Neural cell (in vitro differentiated cells): ENCODE results near the gene SSTR5. TPM values are rescaled to one million over a fixed set of nuclear protein-coding genes. Genes with fewer than 3 reads are reported as not detected.

Source experiments
- H2AFZ ChIP-seq: fragments of 200-600, 300-800 bp; sonication (generic), shearing (Covaris generic); 2 replicates; pipeline ENCODE4 v1.6.0; 2014; ENCODE audit warnings: low read depth, mild to moderate bottlenecking, antibody characterized with exemption, low read length, moderate library complexity
- H3F3A ChIP-seq: fragments of 200-600 bp; shearing (Covaris generic); 2 replicates; pipeline ENCODE4 v1.6.1; 2016; ENCODE audit warnings: mild to moderate bottlenecking, moderate library complexity, mixed read lengths, antibody characterized with exemption, low read length; ENCODE audit not compliant: insufficient read depth, poor library complexity, severe bottlenecking
- H3K27ac ChIP-seq: fragments of 200-600, 300-800 bp; sonication (generic), shearing (Covaris generic); 2 replicates; pipeline ENCODE4 v1.5.1; 2014; ENCODE audit warnings: mild to moderate bottlenecking, low read length, moderate library complexity
- H3K27me3 ChIP-seq: fragments of 300-800, 200-600 bp; sonication (generic), shearing (Covaris generic); 2 replicates; pipeline ENCODE4 v1.6.0; 2014; ENCODE audit warnings: mild to moderate bottlenecking, low read depth, low read length, moderate library complexity; ENCODE audit not compliant: insufficient read depth
- H3K36me3 ChIP-seq: fragments of 300-800, 200-600 bp; sonication (generic), shearing (Covaris generic); 2 replicates; pipeline ENCODE4 v1.5.1; 2014; ENCODE audit warnings: mild to moderate bottlenecking, antibody characterized with exemption, low read length, moderate library complexity; ENCODE audit not compliant: insufficient read depth
- H3K4me2 ChIP-seq: fragments of 300-800, 200-600 bp; sonication (generic), shearing (Covaris generic); 2 replicates; pipeline ENCODE4 v1.6.0; 2014; ENCODE audit warnings: mild to moderate bottlenecking, low read length
- H3K4me3 ChIP-seq: fragments of 300-800, 200-600 bp; sonication (generic), shearing (Covaris generic); 2 replicates; pipeline ENCODE4 v1.5.1; 2014; ENCODE audit warnings: mild to moderate bottlenecking, low read length, moderate library complexity
- H3K79me2 ChIP-seq: fragments of 200-600 bp; shearing (Covaris generic); replicated peaks from 2 replicates; pipeline ENCODE4 v1.6.0; 2014; ENCODE audit warnings: mild to moderate bottlenecking, low read length, moderate library complexity; ENCODE audit not compliant: insufficient read depth
- H3K9ac ChIP-seq: fragments of 300-800, 200-600 bp; sonication (generic), shearing (Covaris generic); 2 replicates; pipeline ENCODE4 v1.6.1; 2016; ENCODE audit warnings: mild to moderate bottlenecking, low read length, mixed read lengths
- H3K9me2 ChIP-seq: fragments of 200-600 bp; shearing (Covaris generic); 2 replicates; pipeline ENCODE4 v1.6.1; 2016; ENCODE audit warnings: mild to moderate bottlenecking, low read length, mixed read lengths; ENCODE audit not compliant: insufficient read depth
- H3K9me3 ChIP-seq: fragments of 200-600, 300-800 bp; sonication (generic), shearing (Covaris generic); 2 replicates; pipeline ENCODE4 v1.6.1; 2016; ENCODE audit warnings: mild to moderate bottlenecking, mixed run types, low read length, moderate library complexity, mixed read lengths
- H4K20me1 ChIP-seq: fragments of 200-600 bp; shearing (Covaris generic); 2 replicates; pipeline ENCODE4 v1.6.1; 2016; ENCODE audit warnings: mild to moderate bottlenecking, mixed run types; ENCODE audit not compliant: insufficient read depth
- EP300 ChIP-seq: fragments of 450-650 bp; conservative IDR thresholded peaks from 2 replicates; pipeline ENCODE4 v1.6.1; 2014; ENCODE audit warnings: antibody characterized with exemption, mild to moderate bottlenecking, moderate library complexity; ENCODE audit not compliant: poor library complexity, severe bottlenecking
- EZH2 ChIP-seq: fragments of 200-600, 300-800 bp; shearing (Covaris generic), sonication (generic); IDR thresholded peaks from 2 replicates; pipeline ENCODE4 v1.6.1; 2014; ENCODE audit warnings: antibody characterized with exemption, low read length, borderline replicate concordance, mild to moderate bottlenecking; ENCODE audit not compliant: insufficient read depth, poor library complexity, severe bottlenecking
- MXI1 ChIP-seq: fragments of 450-650 bp; conservative IDR thresholded peaks from 2 replicates; pipeline ENCODE4 v1.6.1; 2014; ENCODE audit warnings: antibody characterized with exemption, mild to moderate bottlenecking; ENCODE audit not compliant: poor library complexity, severe bottlenecking
- POLR2AphosphoS5 ChIP-seq: IDR thresholded peaks from 2 replicates; pipeline ENCODE4 v1.6.1; 2012
- RAD21 ChIP-seq: fragments of 450-650 bp; conservative IDR thresholded peaks from 2 replicates; pipeline ENCODE4 v1.6.1; 2014; ENCODE audit warnings: antibody characterized with exemption, mild to moderate bottlenecking, moderate library complexity
- SMC3 ChIP-seq: fragments of 450-650 bp; conservative IDR thresholded peaks from 2 replicates; pipeline ENCODE4 v1.6.1; 2014; ENCODE audit warnings: antibody characterized with exemption, mild to moderate bottlenecking, moderate library complexity; ENCODE audit not compliant: poor library complexity
- TAF1 ChIP-seq: IDR thresholded peaks from 2 replicates; pipeline ENCODE4 v1.6.1; 2012; ENCODE audit warnings: low read depth
- polyA plus RNA-seq: library from polyadenylated mRNA; depleted of rRNA; stranded (reverse); fragments of >200 nt; gene quantifications from 2 replicates; pipeline ENCODE4 v1.2.3, GENCODE V29; 2014
- TF ChIP-seq, protein P1 (sequence below): fragments of 450-650 bp; IDR thresholded peaks from 2 replicates; pipeline ENCODE4 v1.5.1; 2014; ENCODE audit warnings: antibody characterized with exemption, mild to moderate bottlenecking, moderate library complexity; ENCODE audit not compliant: poor library complexity, severe bottlenecking
- TF ChIP-seq, protein P2 (sequence below): IDR thresholded peaks from 2 replicates; pipeline ENCODE4 v1.6.1; 2012; ENCODE audit warnings: borderline replicate concordance

SSTR5 gene
- polyA plus RNA-seq, 1 donor from 2014 or later = not detected

DNA sequence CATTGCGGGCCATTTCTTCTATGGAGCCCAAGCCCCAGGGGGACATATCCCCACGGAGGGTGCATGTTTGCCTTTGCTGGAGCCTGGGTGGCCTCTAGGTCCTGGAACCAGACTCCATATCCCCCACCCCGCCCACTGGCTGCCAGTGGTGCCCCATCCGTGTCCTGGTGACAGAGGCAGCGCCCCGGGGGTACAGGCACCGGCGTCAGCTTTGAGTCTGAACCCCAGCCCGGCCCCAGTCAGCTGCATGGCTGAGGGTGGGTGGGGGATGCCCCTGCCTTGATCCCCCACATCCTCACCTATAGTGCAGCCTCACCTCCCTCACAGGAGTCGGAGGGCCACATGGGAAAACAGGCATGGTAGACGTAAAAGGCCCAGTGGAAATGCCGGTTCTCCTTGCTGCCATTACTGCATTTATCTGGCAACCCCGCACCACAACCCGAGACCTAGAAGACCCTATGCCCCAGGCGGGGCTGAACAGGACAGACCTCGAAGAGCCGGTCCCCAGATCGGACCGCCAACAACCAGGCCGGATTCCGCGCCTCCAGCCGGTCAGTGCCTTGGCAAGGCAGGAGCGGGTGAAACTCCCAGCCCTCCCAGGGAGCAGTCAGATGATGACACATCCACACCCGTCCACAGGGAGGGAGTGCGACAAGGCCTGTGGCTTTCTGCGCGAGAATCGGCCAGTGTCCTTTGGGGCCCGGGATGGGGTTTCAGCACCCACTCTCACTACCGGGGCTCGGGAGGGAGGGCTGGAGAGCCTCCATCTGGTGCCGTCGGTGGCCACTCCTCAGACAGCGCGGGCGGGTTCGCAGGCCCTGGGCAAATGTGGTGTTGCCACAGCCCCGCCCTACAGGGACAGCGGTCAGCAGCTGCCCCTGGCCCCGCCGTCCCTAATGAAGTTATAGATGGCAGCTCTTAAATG, 11.9 kb upstream of the SSTR5 start:
- no peaks in the 10 kb centered on the region for H3K79me2 ChIP-seq
- no peak overlapping the region for H3K27ac ChIP-seq
- no peak overlapping the region for H3K4me2 ChIP-seq
- H4K20me1 ChIP-seq = no peaks in the 10 kb centered on the region
- H3K4me3 ChIP-seq = no peak overlapping the region
- no peaks in the 10 kb centered on the region for H3K9me2 ChIP-seq
- no peaks in the 10 kb centered on the region for H3F3A ChIP-seq
- H3K27me3 ChIP-seq = no peaks in the 10 kb centered on the region
- H3K36me3 ChIP-seq = no peaks in the 10 kb centered on the region
- TF ChIP-seq SMC3 = no peak
- TF ChIP-seq, protein P1, sequence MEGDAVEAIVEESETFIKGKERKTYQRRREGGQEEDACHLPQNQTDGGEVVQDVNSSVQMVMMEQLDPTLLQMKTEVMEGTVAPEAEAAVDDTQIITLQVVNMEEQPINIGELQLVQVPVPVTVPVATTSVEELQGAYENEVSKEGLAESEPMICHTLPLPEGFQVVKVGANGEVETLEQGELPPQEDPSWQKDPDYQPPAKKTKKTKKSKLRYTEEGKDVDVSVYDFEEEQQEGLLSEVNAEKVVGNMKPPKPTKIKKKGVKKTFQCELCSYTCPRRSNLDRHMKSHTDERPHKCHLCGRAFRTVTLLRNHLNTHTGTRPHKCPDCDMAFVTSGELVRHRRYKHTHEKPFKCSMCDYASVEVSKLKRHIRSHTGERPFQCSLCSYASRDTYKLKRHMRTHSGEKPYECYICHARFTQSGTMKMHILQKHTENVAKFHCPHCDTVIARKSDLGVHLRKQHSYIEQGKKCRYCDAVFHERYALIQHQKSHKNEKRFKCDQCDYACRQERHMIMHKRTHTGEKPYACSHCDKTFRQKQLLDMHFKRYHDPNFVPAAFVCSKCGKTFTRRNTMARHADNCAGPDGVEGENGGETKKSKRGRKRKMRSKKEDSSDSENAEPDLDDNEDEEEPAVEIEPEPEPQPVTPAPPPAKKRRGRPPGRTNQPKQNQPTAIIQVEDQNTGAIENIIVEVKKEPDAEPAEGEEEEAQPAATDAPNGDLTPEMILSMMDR = no peak
- TF ChIP-seq, protein P2, sequence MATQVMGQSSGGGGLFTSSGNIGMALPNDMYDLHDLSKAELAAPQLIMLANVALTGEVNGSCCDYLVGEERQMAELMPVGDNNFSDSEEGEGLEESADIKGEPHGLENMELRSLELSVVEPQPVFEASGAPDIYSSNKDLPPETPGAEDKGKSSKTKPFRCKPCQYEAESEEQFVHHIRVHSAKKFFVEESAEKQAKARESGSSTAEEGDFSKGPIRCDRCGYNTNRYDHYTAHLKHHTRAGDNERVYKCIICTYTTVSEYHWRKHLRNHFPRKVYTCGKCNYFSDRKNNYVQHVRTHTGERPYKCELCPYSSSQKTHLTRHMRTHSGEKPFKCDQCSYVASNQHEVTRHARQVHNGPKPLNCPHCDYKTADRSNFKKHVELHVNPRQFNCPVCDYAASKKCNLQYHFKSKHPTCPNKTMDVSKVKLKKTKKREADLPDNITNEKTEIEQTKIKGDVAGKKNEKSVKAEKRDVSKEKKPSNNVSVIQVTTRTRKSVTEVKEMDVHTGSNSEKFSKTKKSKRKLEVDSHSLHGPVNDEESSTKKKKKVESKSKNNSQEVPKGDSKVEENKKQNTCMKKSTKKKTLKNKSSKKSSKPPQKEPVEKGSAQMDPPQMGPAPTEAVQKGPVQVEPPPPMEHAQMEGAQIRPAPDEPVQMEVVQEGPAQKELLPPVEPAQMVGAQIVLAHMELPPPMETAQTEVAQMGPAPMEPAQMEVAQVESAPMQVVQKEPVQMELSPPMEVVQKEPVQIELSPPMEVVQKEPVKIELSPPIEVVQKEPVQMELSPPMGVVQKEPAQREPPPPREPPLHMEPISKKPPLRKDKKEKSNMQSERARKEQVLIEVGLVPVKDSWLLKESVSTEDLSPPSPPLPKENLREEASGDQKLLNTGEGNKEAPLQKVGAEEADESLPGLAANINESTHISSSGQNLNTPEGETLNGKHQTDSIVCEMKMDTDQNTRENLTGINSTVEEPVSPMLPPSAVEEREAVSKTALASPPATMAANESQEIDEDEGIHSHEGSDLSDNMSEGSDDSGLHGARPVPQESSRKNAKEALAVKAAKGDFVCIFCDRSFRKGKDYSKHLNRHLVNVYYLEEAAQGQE = no peak
- TF ChIP-seq POLR2AphosphoS5 = no peak
- no peak for TF ChIP-seq EZH2
- no peak for TF ChIP-seq MXI1
- TF ChIP-seq RAD21 = no peak
- TF ChIP-seq TAF1 = no peak
- no peaks in the 10 kb centered on the region for H3K9me3 ChIP-seq
- no peak overlapping the region for H3K9ac ChIP-seq
- no peak overlapping the region for H2AFZ ChIP-seq

DNA sequence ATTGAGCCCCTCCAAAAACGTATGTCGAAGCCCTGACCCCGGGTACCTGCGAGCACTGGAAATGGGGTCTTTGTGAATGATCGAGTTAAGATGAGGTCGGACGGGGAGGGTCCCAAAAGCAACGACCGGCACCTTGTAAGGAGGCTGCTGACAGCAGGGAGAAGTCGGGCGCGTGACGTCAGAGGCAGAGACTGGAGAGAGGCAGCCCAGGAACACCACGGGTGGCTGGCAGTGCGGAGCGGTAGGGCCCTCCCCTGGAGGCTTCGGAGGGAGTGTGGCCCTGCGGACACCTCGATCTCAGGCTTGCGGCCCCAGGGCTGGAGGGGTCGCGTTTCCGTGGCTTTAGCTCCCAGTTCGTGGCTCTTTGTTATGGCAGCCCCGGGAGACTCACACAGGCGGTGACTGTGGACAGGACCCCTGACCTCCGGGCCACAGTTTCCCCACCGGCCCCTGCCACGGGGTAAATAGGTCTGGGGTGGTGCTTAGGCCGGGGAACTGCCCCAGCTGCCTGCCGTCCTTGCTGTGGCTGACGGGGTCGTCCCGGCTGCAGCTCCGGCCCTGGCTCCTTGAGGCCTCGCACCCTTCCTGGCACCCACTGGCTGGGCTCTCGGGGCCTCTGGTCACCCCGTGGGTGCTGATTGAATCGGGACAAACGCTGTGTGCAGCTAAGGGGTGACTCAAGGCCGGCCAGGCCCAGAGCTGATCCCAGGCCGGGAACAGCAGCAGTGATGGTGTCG, 10.6 kb upstream of the SSTR5 start:
- no peak overlapping the region for H3K4me3 ChIP-seq
- H3F3A ChIP-seq = no peaks in the 10 kb centered on the region
- H3K27me3 ChIP-seq = no peaks in the 10 kb centered on the region

More for the DNA sequence above, 10.6 kb upstream of the SSTR5 start:
- H3K9me3 ChIP-seq = no peaks in the 10 kb centered on the region
- H4K20me1 ChIP-seq = no peaks in the 10 kb centered on the region
- no peaks in the 10 kb centered on the region for H3K9me2 ChIP-seq
- TF ChIP-seq MXI1 (no peak), EP300 (no peak), RAD21 (no peak), POLR2AphosphoS5 (no peak), SMC3 (no peak), EZH2 (no peak), TAF1 (no peak)
- TF ChIP-seq, protein P2 = no peak
- TF ChIP-seq, protein P1 = no peak
- no peak overlapping the region for H3K27ac ChIP-seq
- H3K36me3 ChIP-seq = no peaks in the 10 kb centered on the region
- no peak overlapping the region for H3K4me2 ChIP-seq
- H2AFZ ChIP-seq = no peak overlapping the region
- H3K9ac ChIP-seq = no peak overlapping the region
- H3K79me2 ChIP-seq = no peaks in the 10 kb centered on the region
